ENCODE data around the gene BATF2.
"Not testable (repeated sequence)": the region's sequence is repeated elsewhere in the genome, so short reads cannot be mapped to it uniquely, and the experiment has no call there.

The BATF2 gene

GRCh38 chr11:64990222-64990923, 6.4 kb downstream of the BATF2 start:
- H3K4me3 ChIP-seq (ENCODE audit: low read depth in 1 of 2, low read length in 2 of 2): no peak overlapping the region
- peaks cover 7% of the 10 kb centered on the region for H3K4me1 ChIP-seq (ENCODE audit: insufficient read depth, low read length)
- H3K9me3 ChIP-seq (ENCODE audit: low read length): no peaks in the 10 kb centered on the region
- H3K27me3 ChIP-seq (ENCODE audit: control insufficient read depth in 1 of 2, insufficient read depth in 2 of 2, low read length in 2 of 2): no peaks in the 10 kb centered on the region
- no peak overlapping the region for H3K9ac ChIP-seq (ENCODE audit: low read length)
- H3K27ac ChIP-seq (ENCODE audit: low read depth, low read length): no peak overlapping the region
- no peaks in the 10 kb centered on the region for H3K36me3 ChIP-seq (ENCODE audit: insufficient read depth, low read length)

DNA sequence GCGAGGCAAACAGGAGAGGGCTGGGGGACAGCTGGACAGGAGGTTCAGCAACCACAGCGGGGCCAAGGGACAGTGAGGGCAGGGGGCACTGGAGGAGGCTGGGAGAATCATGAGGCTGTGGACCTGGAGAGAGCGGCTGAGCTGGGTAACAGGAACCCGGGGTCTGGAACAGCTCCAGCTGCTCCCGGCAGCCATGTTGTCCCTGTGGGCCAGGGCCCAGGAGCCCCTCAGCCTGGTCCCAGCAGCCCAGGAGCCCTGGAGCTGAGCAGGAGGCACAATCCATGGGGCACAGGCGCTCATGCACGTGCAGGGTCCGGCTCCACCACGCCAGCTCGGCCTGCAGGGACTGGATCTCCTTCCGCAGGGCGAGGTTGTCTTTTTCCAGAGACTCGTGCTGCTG, 7.4 kb downstream of the BATF2 start:
- Histone ChIP-seq H3K36me3 (ENCODE audit: insufficient read depth, low read length) (no peaks in the 10 kb centered on the region), H3K4me3 (ENCODE audit: low read depth in 1 of 2, low read length in 2 of 2) (no peak overlapping the region), H3K4me1 (ENCODE audit: insufficient read depth, low read length) (peaks cover 5% of the 10 kb centered on the region), H3K9me3 (ENCODE audit: low read length) (no peaks in the 10 kb centered on the region), H3K27ac (ENCODE audit: low read depth, low read length) (no peak overlapping the region), H3K9ac (ENCODE audit: low read length) (no peak overlapping the region), H3K27me3 (ENCODE audit: control insufficient read depth in 1 of 2, insufficient read depth in 2 of 2, low read length in 2 of 2) (no peaks in the 10 kb centered on the region)

GRCh38 chr11:64987998-64988854, 8.5 kb downstream of the BATF2 start:
- Histone ChIP-seq H3K36me3 (ENCODE audit: insufficient read depth, low read length) (no peaks in the 10 kb centered on the region), H3K4me1 (ENCODE audit: insufficient read depth, low read length) (peaks cover 5% of the 10 kb centered on the region), H3K27ac (ENCODE audit: low read depth, low read length) (no peak overlapping the region), H3K4me3 (ENCODE audit: low read depth in 1 of 2, low read length in 2 of 2) (no peak overlapping the region), H3K9ac (ENCODE audit: low read length) (no peak overlapping the region), H3K27me3 (ENCODE audit: control insufficient read depth in 1 of 2, insufficient read depth in 2 of 2, low read length in 2 of 2) (no peaks in the 10 kb centered on the region), H3K9me3 (ENCODE audit: low read length) (no peaks in the 10 kb centered on the region)

- not testable (repeated sequence) for H3K36me3 ChIP-seq (ENCODE audit: insufficient read depth, low read length); H3K9me3 ChIP-seq (ENCODE audit: low read length); H3K27me3 ChIP-seq (ENCODE audit: control insufficient read depth in 1 of 2, insufficient read depth in 2 of 2, low read length in 2 of 2); H3K9ac ChIP-seq (ENCODE audit: low read length); H3K27ac ChIP-seq (ENCODE audit: low read depth, low read length); H3K4me1 ChIP-seq (ENCODE audit: insufficient read depth, low read length); H3K4me3 ChIP-seq (ENCODE audit: low read depth in 1 of 2, low read length in 2 of 2)
Measured at GRCh38 chr11:64983339-64983738, 13.4 kb downstream of the BATF2 start.

DNA sequence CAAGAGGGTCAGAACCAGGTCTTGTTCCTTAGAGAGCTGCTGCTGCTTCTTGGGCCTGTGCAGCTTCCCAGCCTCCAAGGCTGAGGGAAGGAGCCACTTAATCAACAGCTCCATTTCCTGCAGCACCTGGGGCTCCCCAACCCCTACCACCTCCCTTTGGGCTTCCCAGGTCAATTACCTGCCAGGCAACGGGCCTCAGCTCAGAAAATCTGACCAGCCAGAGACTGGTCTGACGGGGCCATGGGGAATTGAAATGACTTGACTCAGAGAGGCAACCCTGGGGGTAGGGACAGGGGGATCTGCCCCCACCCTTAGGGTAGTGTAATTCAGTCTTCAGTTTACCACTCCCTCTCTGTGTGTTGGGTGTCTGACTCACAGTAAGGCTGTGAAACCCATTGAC, 20.1 kb downstream of the BATF2 start:
- no peak overlapping the region for H3K4me3 ChIP-seq (ENCODE audit: low read depth in 1 of 2, low read length in 2 of 2)
- H3K27me3 ChIP-seq (ENCODE audit: control insufficient read depth in 1 of 2, insufficient read depth in 2 of 2, low read length in 2 of 2): no peaks in the 10 kb centered on the region
- no peaks in the 10 kb centered on the region for H3K4me1 ChIP-seq (ENCODE audit: insufficient read depth, low read length)
- no peaks in the 10 kb centered on the region for H3K9me3 ChIP-seq (ENCODE audit: low read length)
- H3K36me3 ChIP-seq (ENCODE audit: insufficient read depth, low read length): no peaks in the 10 kb centered on the region
- no peak overlapping the region for H3K27ac ChIP-seq (ENCODE audit: low read depth, low read length)
- no peak overlapping the region for H3K9ac ChIP-seq (ENCODE audit: low read length)

DNA sequence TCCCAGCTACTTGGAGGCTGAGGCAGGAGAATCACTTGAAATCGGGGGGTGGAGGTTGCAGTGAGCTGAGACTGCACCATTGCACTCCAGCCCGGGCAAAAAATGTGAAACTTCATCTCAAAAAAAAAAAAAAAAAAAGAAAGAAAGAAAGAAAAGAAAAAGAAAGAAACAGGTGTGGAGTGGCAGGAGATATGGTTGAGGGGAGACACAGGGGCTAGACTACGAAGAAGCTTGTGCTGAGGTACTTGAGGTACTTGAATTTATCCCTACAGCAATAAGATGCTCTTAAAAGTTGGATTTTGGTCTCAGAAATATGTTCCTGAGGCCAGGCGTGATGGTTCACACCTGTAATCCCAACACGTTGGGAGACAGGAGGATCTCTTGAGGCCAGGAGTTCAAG, 22.6 kb downstream of the BATF2 start:
- H3K27me3 ChIP-seq (ENCODE audit: control insufficient read depth in 1 of 2, insufficient read depth in 2 of 2, low read length in 2 of 2): no peaks in the 10 kb centered on the region
- no peak overlapping the region for H3K9ac ChIP-seq (ENCODE audit: low read length)
- H3K27ac ChIP-seq (ENCODE audit: low read depth, low read length): no peak overlapping the region
- H3K4me3 ChIP-seq (ENCODE audit: low read depth in 1 of 2, low read length in 2 of 2): no peak overlapping the region
- no peaks in the 10 kb centered on the region for H3K36me3 ChIP-seq (ENCODE audit: insufficient read depth, low read length)
- no peaks in the 10 kb centered on the region for H3K4me1 ChIP-seq (ENCODE audit: insufficient read depth, low read length)
- H3K9me3 ChIP-seq (ENCODE audit: low read length): no peaks in the 10 kb centered on the region

DNA sequence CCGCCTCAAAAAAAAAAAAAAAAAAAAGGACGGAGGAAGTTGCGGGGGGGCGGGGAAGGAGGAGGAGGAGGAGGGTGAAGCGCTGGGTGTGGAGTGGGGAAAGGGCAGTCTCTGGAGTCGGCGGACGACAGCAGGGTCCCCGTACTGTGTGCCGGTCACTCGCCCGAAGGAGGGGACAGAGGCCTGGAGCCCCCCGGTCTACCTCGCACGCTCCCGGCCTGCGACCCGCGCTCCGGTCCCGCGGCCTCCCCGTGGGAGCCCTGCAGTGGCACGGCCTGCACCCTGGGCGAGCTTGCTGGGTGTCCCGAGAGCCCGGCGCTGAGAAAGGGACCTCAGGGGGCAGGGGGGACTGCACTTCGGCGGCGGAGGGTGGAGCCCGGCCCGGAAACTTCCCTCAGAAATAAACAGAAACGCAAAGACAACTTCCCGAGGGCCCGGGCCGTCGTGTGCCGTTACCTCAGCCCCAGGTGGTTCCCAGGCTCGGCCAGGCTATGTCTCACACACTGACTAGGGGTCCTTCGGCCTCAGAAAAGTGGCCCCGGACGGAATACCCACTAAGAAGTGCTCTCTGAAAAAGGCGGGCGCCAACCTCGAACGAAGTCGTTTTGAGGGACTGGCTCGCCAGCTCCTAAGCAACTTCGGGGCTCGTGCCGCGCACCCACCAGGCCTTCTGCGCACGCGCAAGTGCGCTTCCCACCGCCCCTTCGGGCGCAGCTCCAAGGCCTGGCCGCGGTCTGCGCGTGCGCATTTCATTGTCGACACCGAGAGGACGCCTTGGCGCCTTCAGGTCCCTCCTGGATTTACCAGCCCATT, 25.1 kb downstream of the BATF2 start, which contains the start of gene MAJIN:
Gene MAJIN, minus strand, starts transcription at position 688 of the 813 bp plus-strand sequence. CDS start 12,703 bp downstream, outside the sequence.
- no peaks in the 10 kb centered on the region for H3K36me3 ChIP-seq (ENCODE audit: insufficient read depth, low read length)
- H3K4me3 ChIP-seq (ENCODE audit: low read depth in 1 of 2, low read length in 2 of 2): peak within 1 kb of the TSS; percentile 36 to 58
- H3K27me3 ChIP-seq (ENCODE audit: control insufficient read depth in 1 of 2, insufficient read depth in 2 of 2, low read length in 2 of 2): no peaks in the 10 kb centered on the region
- H3K4me1 ChIP-seq (ENCODE audit: insufficient read depth, low read length): no peaks in the 10 kb centered on the region
- H3K27ac ChIP-seq (ENCODE audit: low read depth, low read length): no peak within 1 kb of the TSS
- no peak within 1 kb of the TSS for H3K9ac ChIP-seq (ENCODE audit: low read length)
- no peaks in the 10 kb centered on the region for H3K9me3 ChIP-seq (ENCODE audit: low read length)

- no peak overlapping the region for H3K27ac ChIP-seq (ENCODE audit: low read depth, low read length)
- H3K4me3 ChIP-seq (ENCODE audit: low read depth in 1 of 2, low read length in 2 of 2): no peak overlapping the region
- H3K9ac ChIP-seq (ENCODE audit: low read length): no peak overlapping the region
- H3K27me3 ChIP-seq (ENCODE audit: control insufficient read depth in 1 of 2, insufficient read depth in 2 of 2, low read length in 2 of 2): no peaks in the 10 kb centered on the region
- no peaks in the 10 kb centered on the region for H3K36me3 ChIP-seq (ENCODE audit: insufficient read depth, low read length)
- H3K9me3 ChIP-seq (ENCODE audit: low read length): no peaks in the 10 kb centered on the region
- no peaks in the 10 kb centered on the region for H3K4me1 ChIP-seq (ENCODE audit: insufficient read depth, low read length)
Measured at GRCh38 chr11:64970731-64971151, 26.0 kb downstream of the BATF2 start.

- Histone ChIP-seq H3K9me3 (ENCODE audit: low read length) (no peaks in the 10 kb centered on the region), H3K36me3 (ENCODE audit: insufficient read depth, low read length) (no peaks in the 10 kb centered on the region), H3K4me1 (ENCODE audit: insufficient read depth, low read length) (no peaks in the 10 kb centered on the region), H3K27me3 (ENCODE audit: control insufficient read depth in 1 of 2, insufficient read depth in 2 of 2, low read length in 2 of 2) (no peaks in the 10 kb centered on the region), H3K4me3 (ENCODE audit: low read depth in 1 of 2, low read length in 2 of 2) (no peak overlapping the region), H3K27ac (ENCODE audit: low read depth, low read length) (no peak overlapping the region), H3K9ac (ENCODE audit: low read length) (no peak overlapping the region)
Measured at GRCh38 chr11:64969209-64969608, 27.6 kb downstream of the BATF2 start.

DNA sequence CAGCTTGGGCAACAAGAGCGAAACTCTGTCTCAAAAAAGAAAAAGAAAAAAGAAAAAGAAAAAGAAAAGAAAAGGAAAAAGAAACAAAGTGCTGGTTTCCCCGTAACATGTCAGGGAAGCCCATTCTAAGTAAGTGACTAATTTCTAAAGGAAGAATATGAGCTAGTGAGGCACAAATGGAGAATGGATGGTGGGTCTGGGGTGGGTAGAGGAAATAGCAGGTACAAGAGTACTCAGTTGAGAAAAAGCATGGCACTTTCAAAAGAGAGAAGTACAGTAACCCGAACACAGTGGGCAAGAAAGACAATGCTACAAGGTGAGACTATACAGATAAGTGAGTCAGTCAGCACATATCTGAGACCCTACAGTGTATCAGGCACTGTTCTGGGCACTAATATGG, 29.4 kb downstream of the BATF2 start:
- Histone ChIP-seq H3K27me3 (ENCODE audit: control insufficient read depth in 1 of 2, insufficient read depth in 2 of 2, low read length in 2 of 2) (no peaks in the 10 kb centered on the region), H3K36me3 (ENCODE audit: insufficient read depth, low read length) (no peaks in the 10 kb centered on the region), H3K4me1 (ENCODE audit: insufficient read depth, low read length) (no peaks in the 10 kb centered on the region)

DNA sequence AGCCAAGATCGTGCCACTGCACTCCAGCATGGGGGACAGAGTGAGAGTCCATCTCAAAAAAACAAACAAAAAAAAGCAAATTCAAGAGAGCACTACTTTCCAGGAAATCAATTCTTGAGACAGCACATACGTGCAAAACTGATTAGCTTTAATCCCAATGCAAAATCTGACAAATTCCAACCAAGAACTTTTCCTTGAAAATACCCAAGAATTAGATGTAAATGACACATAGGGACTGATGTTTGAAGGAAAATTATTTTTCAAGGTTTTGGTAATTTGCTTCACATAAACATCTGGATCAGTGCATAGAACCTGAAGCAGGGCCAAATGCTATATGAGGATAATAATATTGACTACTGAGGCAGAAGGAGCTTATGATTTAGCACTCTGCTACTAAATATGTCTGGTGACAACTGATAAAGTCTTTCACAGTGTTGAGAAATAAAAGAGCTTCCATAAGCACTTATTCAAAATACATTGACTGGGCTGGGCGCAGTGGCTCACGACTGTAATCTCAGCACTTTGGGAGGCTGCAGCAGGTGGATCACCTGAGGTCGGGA, 33.6 kb downstream of the BATF2 start:
- Histone ChIP-seq H3K9ac (ENCODE audit: low read length) (no peak overlapping the region), H3K36me3 (ENCODE audit: insufficient read depth, low read length) (no peaks in the 10 kb centered on the region), H3K27ac (ENCODE audit: low read depth, low read length) (no peak overlapping the region), H3K4me3 (ENCODE audit: low read depth in 1 of 2, low read length in 2 of 2) (no peak overlapping the region), H3K9me3 (ENCODE audit: low read length) (no peaks in the 10 kb centered on the region), H3K27me3 (ENCODE audit: control insufficient read depth in 1 of 2, insufficient read depth in 2 of 2, low read length in 2 of 2) (no peaks in the 10 kb centered on the region), H3K4me1 (ENCODE audit: insufficient read depth, low read length) (no peaks in the 10 kb centered on the region)

More for the DNA sequence above, 29.4 kb downstream of the BATF2 start:
- H3K9me3 ChIP-seq (ENCODE audit: low read length): no peaks in the 10 kb centered on the region
- no peak overlapping the region for H3K27ac ChIP-seq (ENCODE audit: low read depth, low read length)
- H3K9ac ChIP-seq (ENCODE audit: low read length): no peak overlapping the region
- H3K4me3 ChIP-seq (ENCODE audit: low read depth in 1 of 2, low read length in 2 of 2): no peak overlapping the region

Measured in muscle layer of colon (tissue), 2 donors.